Measurements from ENCODE around the gene ALDH1B1.
"Not testable (repeated sequence)": the region's sequence is repeated elsewhere in the genome, so short reads cannot be mapped to it uniquely, and the experiment has no call there.

ALDH1B1 gene

GRCh38 chr9:38361473-38361850 is 31.0 kb upstream of the ALDH1B1 start:
- DNase-seq = no peak

DNA sequence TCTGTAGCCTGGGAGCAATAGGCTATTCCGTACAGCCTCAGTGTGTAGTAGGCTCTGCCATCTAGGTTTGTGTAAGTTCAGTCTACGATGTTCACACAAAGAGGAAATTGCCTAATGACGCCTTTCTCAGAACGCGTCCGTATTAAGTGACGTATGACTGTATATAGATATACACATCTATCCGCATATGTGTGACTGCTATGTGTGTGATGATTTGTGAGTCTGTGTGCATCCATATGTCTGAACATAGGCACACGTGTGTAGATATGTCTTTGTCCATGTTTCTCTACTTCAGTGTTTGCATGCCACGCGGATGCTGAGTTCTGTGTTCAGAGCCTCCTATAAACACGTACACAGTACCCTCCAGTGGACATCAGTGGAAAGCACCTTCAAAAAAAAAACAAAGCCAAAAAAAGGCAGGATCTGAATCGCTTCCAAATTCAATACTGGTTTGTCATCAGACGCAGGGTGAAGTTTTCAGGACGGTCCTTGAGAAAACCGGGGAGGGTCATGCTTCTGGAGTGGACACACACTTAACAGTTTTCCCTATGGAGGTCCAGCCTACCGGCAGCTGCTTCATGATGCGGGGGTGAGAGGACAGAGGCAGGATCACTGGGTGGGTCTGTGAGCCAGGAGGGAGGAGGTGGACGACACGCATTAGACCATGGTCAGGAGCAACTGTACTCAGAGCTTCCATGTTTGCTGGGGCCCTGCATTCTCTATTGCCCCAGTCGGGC is 29.5 kb upstream of the ALDH1B1 start:
- DNase-seq = peak in 5 of 14 donors; percentile 6 to 31 (median 8)

- no peak for DNase-seq
Measured at GRCh38 chr9:38363589-38363925, 28.9 kb upstream of the ALDH1B1 start.

GRCh38 chr9:38367898-38368297 is 24.6 kb upstream of the ALDH1B1 start:
- no peak for DNase-seq

GRCh38 chr9:38368731-38369130 is 23.8 kb upstream of the ALDH1B1 start:
- DNase-seq = no peak

DNA sequence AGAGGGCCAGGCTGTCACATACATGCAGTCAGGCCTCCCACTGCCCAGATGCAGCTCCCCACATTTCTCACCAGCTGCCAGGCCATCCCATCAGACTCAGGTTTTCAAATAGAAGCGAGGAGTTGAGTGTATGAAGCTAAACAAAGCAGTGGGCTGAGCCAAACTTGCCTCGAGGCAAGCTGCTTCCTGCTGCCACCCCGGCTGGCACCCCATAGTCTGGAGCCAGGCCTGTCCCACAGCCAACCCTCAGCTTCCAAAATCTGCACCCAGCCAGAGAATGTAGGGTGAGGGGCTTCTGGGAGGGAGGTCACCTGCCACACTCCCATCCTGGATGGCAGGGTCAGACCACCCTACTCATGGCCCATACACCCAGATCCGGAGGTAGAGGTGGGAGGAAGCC is 22.3 kb upstream of the ALDH1B1 start:
- DNase-seq = no peak

- DNase-seq = no peak
Measured at GRCh38 chr9:38371495-38371894, 21.0 kb upstream of the ALDH1B1 start.

- no peak for DNase-seq
Measured at GRCh38 chr9:38372762-38373619, 19.5 kb upstream of the ALDH1B1 start.

GRCh38 chr9:38373679-38374078 is 18.8 kb upstream of the ALDH1B1 start:
- DNase-seq = no peak

DNA sequence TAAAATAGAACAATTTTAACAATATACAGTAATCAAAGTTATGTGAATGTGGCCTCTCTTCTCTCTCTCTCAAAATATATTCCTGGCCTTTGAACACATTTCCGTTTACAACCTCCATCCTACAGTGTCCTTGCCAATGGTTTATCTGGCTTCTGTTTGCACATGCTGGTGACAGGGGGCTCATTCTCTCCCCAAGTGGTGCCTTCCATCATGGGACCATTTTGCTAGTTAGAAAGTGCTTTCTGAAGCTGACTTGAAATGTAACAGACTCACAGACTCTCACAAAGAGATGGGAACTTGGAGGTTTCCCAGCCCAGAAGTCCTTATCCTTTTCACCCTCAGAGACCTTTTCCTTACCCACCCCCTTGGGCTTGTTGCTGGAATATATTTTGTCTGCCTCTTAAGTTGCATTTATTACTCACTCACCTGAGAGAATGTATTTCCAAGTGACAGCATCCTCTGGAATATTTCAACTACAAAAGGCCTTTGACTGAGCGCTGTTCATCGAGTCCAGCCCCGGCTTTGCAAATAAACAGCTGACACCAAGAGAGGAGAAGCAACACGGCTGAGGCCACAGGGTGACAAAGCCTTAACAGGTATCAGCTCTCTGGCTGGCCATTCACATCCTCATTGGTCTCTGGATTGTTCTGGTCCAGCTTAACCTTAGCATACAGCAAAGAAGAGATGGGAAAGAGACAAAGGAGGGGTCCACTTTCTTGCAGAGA is 17.5 kb upstream of the ALDH1B1 start:
- DNase-seq = no peak

DNA sequence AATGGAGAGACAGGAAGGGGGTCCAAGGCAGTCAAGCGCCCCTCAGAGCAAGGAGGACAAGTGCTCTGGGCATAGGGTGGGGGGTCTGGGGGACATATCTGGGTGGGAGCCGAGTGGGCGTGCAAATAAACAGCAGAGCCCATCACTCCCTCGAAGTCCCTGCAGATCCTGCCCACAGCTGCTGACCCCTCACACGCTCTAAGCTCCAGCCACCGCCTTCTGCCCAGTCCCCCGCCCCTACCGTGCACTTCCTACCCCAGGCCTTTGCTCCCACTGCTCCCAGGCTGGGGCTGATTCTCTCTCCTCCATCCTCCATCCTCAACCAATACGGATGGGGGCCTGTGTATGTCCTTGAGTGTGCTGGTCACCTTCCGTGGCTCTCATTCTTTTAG is 16.9 kb upstream of the ALDH1B1 start:
- no peak for DNase-seq

DNA sequence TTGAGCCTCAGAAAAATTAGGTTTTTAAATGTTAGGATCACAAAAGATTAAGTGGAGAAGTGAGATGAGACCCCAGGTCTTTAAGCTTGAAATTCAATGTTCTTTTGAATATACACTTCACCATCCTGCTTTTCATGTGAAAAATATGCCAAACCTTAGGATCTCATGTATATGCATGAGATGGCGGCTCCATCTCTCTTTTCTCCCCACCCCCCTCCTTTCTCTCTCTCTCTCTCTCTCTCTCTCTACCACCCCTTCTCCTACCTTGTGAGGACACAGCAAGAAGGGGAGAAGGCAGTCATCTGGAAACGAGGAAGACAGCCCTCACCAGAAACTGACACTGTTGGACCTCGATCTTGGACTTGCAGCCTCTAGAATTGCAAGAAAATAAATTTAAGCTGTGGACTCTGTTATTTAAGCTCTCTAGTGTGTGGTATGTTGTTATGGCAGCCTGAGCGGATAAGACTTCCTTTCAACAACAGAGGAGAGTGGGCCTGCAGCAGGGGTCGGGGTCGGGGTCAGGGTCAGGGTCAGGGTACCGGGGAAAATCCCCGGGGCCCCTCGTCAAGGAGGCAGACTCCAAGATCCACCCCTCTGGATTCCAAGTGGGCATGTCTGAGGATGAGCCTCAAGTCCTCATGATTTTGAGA is 16.4 kb upstream of the ALDH1B1 start:
- DNase-seq = no peak

DNA sequence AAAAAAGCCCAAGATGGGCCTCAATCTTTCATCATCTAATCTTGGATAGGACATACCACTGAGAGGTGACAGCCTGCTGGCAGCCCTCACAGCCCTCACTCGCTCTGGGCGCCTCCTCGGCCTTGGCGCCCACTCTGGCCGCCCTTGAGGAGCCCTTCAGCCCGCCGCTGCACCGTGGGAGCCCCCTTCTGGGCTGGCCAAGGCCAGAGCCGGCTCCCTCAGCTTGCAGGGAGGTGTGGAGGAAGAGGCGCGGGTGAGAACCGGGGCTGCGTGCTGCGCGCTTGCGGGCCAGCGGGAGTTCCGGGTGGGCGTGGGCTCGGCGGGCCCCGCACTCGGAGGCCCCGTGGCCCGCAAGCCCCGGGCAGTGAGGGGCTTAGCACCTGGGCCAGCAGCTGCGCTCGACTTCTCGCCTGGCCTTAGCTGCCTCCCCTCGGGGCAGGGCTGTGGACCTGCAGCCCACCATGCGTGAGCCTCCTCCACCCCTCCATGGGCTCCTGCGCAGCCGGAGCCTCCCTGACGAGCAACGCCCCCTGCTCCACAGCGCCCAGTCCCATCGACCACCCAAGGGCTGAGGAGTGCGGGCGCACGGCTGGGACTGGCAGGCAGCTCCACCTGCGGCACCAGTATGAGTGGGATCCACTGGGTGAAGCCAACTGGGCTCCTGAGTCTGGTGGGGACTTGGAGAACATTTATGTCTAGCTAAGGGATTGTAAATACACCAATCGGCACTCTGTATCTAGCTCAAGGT is 15.0 kb upstream of the ALDH1B1 start:
- not testable (repeated sequence) for DNase-seq

DNA sequence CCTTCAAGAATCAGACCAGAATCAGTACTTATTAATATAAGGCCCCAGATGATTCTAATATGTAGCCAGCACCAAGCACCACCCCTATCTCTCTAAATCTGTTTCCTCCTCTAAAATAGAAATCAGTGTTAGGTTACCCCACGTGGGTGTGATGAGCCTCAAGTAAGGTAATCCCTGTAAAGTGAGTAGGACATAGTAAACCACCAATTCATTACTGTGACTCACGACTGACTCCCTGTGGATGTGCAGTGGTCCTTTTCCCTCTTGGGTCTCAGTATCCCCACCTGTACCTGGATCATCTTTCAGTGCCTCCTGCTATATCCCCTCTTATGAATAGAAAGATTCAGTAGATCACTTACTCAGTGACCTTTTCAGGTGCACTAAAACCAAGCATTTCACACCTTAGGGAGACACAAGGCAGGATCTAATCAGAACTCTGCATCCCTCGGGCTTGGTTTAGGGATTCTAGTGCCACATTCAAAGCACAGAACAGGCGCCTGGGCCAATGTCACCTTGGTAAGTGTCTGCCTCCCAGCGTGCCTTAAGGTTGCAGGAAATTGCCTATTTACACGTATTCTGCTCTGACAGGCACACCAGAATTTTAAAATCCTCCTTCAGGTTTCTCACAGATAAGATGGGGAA is 12.2 kb upstream of the ALDH1B1 start:
- no peak for DNase-seq

GRCh38 chr9:38380872-38381534 is 11.5 kb upstream of the ALDH1B1 start:
- DNase-seq = peak in 1 of 14 donors; percentile 9

DNA sequence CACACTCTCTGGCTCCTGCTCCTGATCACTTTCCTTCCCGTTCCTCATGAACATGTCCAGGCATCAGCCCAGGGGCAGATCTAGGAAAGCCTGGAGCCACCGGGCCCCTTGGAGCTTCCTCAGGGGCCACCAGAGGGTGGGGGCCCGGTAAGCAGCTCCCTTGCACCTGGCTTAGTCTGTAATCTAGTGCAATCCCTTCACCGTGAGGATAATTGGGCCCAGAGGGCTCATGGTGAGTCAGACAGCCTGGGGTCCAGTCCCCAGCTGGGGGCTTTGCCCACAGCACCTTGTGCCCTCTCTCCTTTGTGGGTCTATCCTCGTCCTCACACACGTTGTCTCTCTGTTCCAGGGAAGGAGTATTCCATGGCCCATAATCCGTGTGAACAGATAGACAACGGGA is 10.4 kb upstream of the ALDH1B1 start:
- DNase-seq = no peak

DNA sequence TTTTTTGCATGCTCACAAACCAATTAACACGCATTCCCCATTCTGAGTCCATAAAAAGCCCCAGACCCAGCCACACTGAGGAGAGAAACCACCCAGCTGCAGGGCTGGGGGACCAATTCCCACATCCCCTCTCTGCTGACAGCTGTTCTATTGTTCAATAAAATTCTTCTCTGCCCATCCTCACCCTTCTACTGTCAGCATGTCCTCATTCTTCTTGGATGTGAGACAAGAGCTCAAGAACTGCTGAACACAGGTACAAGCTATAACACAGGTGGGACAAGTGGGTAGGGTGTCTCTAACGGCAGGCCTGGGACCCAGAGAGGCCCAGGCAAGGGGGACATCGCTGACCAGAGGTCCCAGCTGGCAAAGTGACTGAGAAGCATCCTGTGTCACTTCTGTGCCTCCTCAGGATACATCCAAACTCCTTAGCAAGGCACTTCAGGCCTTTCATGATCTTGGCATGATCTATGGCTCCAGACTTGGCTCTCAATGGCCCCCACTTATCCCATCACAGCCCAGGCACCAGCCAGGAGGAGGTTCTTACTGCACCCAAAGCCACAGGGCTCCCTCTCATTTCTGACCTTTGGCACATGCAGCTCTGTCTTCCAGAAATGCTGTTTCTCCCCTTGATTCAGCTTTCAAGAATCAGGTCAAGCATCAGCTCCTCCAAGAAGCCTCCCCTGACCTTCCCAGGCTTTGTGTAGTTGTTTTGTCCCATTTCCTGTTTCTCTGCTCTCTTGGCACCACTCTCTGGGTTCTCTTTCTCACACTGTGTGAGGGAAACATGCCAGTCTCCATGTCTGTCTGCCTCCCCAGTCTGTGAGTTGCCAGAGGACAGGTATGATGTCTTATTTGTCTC is 7.3 kb upstream of the ALDH1B1 start:
- DNase-seq = no peak

- DNase-seq = no peak
Measured at GRCh38 chr9:38385896-38386295, 6.6 kb upstream of the ALDH1B1 start.

GRCh38 chr9:38386319-38386895 is 6.1 kb upstream of the ALDH1B1 start:
- no peak for DNase-seq

DNA sequence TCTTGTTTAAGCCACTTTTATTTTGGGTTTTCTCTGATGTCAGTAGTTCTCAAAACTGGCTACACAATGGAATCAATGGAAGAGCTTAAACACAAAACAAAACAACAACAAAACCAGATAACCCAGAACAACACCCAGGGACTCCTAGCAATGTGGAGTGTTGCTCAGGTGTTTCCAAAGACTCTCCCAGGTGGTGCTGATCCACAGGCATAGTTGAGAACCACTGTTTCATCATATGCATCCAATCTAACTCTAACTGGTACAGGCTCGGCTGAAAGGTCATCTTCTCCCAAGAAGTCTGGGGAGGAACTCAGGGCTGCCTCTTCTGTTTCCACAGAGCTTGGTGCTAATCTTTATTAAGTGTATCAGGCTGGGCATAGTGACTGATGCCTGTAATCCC is 5.4 kb upstream of the ALDH1B1 start:
- DNase-seq = no peak
